NCI-H524 (cell line): Measurements from ENCODE around the gene WFDC5.
A peak's percentile ranks its signal among the peaks of the same experiment; 100 is the strongest.

Source experiments
- DNase-seq, 2 experiments: peaks; one replicate each; lab custom pipeline; 2025; lab: John Stamatoyannopoulos, UW

Gene WFDC5

GRCh38 chr20:45115386-45115774 is 406 bp upstream of the WFDC5 start:
- DNase-seq = no peak

DNA sequence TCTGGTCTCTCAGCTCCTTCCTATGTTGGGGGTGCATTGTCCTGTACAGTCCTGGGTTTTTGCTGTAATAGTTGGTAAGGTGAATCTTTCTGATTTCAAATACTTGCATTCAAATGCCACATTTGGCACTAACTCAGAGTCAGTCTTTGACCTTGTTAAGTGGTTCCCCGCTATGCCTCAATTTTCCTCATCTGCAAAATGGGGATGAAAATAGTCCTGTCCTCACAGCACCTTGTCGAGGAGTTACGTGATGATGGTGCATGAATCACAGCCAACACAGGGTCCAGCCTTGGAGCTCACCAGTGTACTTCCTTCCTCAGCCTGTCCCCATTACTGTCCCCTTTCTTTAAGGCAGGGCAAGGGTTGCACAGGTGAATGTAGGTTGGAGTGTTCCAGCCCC is 1.1 kb downstream of the WFDC5 start:
- no peak for DNase-seq

GRCh38 chr20:45112754-45113153 is 2.2 kb downstream of the WFDC5 start:
- DNase-seq = no peak

- peak in 1 of 2 experiments; percentile 19 for DNase-seq
Measured at GRCh38 chr20:45111799-45112471, 3.0 kb downstream of the WFDC5 start.

DNA sequence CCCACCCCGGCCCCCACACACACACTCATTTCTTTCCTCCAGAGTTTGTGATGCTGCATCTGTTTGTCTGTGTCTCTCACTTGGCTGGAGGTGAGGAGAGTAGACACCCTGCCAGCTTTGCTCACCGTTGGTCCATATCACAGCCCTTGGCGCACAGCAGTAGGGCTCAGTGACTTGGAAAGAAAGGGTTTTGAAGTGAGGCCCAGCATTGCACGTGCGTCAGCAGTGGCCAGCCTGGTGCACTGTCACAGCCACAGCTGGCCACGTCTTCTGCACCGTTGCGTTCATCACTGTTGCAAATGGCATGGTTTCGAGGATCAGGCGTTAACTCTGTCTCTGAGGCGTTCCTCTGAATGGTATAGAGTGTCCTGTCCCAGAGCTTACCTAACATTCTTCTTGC is 3.7 kb downstream of the WFDC5 start:
- DNase-seq = no peak

- no peak for DNase-seq
Measured at GRCh38 chr20:45110301-45110700, 4.7 kb downstream of the WFDC5 start.

- DNase-seq = no peak
Measured at GRCh38 chr20:45109634-45110033, 5.3 kb downstream of the WFDC5 start.

- no peak for DNase-seq
Measured at GRCh38 chr20:45105317-45105716, 9.7 kb downstream of the WFDC5 start.

GRCh38 chr20:45104786-45105185 is 10.2 kb downstream of the WFDC5 start:
- DNase-seq = no peak

- no peak for DNase-seq
Measured at GRCh38 chr20:45103072-45103471, 11.9 kb downstream of the WFDC5 start.

- no peak for DNase-seq
Measured at GRCh38 chr20:45101333-45101850, 13.6 kb downstream of the WFDC5 start.

DNA sequence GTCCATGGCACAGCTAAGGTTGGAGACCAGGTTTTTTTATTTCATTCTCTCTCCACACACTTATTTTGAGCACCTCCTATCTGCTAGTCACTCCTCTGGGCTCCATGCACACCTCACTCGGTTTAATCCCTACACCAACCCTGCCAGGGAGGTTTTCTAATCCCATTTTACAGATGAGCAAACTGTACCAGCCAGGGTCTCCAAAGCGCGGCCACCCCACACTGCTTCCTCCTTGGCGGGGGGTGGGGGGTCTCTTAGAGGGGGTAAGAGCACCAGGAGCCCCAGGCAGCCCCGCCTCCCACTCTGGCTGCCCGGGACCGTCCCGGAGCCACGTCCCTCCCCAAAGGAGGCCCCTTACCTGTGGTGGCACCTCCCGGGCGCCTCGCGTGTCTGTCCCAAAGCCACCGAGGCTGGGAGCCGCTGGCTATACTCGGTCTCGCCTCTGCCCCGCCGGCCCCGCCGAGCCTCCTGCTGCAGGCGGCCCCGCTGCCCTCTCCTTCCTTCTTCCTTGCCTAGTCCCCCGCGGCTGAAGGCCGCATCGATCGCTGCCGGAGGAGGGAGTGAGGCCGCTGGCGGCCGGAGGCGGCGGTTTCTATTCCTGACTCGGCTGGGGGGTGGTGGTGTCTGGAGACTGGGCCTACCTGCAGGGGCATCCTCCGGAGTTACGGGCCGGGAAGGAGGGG is 14.3 kb downstream of the WFDC5 start, which contains the start of gene KCNS1:
Gene KCNS1, minus strand, starts transcription at position 565 of the 683 bp plus-strand sequence. CDS start 1,891 bp downstream, outside the sequence.
- no peak for DNase-seq

DNA sequence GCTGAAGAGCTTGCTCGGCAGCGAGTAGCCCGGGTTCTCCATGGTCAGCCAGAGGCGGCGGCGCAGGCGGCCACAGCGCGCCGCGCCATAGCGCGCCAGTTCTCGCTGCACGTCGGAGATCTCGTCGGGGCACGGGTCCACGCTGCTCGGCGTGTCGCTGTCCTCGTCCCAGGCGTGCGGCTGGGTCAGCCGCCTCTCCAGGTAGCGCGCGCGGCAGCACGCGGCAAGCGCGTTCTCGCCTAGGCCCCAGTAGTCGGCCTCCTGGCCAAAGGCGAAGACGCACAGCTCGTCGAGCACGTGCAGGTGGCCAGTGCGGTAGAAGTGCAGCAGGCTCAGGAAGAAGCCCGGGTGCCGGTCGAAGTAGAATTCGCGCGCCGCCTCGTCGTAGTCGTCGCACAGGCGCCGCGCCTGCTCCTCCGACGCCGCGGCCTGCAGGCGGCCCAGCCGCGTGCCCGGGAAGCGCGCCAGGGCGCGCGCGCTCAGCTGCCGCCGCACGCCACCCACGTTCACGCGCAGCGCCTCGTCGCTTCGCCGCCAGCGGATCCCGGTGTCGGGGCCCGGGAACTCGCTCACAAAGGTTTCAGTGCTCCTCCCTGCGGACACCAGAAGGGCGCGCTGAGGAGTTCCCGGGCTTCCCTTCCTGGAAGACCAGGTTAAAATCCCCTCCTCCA is 16.7 kb downstream of the WFDC5 start:
- DNase-seq = peak; percentile 42

DNA sequence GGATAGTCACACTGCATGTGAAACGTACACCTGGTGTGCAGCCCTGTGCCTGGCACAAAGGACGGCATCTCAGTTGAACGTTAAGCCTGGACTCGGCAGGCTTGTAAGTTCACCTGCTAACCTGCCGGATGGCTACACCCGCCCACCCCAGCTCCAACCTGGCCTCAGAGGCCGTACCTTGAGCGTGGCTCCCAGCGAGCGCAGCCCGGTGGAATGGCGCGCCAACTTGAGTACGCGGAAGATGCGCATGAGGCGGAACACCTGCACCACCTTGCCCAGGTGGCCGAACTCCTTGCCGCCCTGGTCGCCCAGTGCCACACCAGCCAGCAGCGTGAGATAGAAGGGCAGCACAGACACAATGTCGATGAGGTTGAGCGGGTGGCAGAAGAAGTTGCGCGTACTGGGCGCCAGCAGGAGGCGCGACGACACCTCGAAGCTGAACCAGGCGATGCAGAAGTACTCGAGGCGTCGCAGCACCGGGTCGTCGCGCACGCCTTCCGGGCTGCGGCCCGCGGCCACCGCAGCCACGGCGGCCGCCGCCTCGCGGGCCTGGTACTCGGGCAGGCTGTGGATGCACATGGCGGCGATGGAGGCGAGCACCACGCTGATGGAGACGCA is 17.4 kb downstream of the WFDC5 start:
- peak in 1 of 2 experiments; percentile 58 for DNase-seq

GRCh38 chr20:45096781-45097180 is 18.2 kb downstream of the WFDC5 start:
- no peak for DNase-seq

GRCh38 chr20:45095805-45096238 is 19.2 kb downstream of the WFDC5 start:
- peak in 1 of 2 experiments; percentile 55 for DNase-seq

DNA sequence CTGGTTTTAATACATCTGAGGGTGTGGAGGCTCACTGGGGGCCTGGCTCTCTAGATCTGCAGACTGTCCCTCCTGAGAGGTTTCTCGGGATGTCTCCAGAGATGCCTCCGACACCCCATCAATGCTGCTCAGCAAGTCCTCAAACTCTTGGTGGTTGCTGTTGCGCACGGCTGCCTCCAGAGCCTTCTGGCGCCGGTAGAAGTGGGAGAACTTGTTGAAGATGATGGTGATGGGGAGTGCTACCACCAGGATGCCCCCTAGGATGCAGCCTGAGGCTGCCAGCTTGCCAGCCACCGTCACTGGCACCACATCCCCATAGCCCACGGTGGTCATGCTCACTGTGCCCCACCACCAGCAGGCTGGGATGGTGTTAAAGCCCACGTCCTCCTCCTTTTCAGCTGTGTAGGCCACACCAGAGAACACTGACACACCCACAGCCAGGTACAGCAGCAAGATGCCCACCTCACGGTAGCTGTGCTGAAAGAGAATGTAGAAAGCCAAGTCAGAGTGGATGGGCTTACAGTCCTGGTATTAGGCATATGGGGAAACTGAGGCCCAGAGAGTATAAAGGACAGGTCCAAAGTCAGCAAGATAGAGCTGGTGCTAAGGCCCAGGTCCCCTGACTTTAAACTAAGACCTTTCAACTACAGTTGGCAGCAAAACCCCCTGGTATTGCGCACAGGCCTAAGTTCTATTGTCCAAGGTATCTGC is 20.0 kb downstream of the WFDC5 start:
- DNase-seq = no peak

GRCh38 chr20:45094201-45094600 is 20.8 kb downstream of the WFDC5 start:
- no peak for DNase-seq

DNA sequence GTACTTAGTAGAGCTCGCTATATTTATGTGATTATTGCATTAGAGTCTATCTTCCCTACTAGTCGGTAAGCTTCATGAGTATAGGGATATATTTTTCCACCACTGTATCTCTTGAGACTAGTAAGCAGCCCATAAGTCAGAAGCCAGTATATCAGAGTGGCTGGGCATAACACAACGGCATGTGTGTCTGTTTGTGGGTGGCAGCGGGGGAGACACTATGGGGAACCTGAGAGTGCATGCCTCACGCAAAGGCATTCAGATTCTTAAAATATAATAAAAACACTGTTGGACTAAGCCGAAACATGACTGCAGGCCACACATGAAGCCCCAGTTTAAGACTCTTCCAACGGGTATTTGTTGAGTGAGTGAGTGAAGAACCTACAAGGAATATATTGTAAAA is 22.1 kb downstream of the WFDC5 start:
- no peak for DNase-seq

DNA sequence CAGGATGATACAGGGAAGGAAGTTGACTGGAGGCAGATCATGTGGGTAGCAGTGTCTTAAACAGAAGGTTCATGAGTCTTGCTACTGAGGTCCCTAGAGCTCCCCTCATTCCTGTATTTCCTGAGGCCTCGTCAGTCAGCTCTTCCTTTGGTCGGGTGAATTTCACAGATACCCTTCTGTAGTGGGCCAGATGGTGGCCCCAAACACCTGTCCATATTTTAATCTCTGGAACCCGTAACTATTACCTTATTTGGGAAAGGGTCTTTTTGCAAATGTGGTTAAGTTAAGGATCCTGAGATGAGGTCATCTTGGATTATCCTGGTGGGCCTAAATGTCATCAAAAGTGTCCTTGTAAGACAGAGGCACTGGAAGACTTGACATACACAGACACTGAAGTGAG is 23.6 kb downstream of the WFDC5 start:
- peak in 1 of 2 experiments; percentile 72 for DNase-seq

DNA sequence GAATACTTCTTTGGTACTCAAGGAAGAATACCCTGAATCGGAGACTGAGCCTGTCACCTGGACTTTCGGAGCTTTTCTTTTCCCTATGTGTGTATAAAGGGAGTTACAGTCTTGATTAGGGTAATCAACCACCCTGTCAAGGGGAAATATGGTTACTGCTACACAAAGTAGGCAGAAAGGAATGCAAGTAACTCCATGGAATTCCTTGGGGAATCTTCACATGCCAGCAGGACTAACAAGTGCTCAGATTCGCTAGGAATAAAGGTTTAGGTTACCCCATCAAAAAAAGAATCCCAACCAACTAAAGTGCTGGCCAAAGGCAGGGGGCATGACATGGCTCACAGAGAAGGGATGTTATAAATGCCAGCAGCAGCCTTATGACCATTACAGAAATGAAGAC is 24.5 kb downstream of the WFDC5 start:
- no peak for DNase-seq

DNA sequence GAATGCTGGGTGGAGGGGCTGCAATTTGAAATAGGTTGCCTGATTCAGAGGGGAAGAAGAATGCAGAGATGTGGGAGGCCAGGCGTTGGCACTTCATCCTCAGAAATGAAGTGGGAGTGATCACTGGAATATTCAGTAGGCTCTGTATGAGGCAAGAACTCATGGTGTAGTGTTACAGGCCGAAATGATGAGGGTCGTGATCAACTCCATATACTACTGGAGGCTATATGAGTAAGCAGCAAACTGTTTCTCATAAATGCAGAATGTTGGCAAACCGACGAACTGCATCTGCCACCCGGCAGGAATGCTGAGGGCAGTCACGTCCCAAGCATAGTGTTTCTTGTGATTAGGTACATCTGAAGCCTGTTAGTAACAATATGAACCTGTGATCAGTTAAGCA is 26.7 kb downstream of the WFDC5 start:
- DNase-seq = no peak
